ENCODE measurements around the gene PLD1.
"Not testable (repeated sequence)": the region's sequence is repeated elsewhere in the genome, so short reads cannot be mapped to it uniquely, and the experiment has no call there.

Gene PLD1

DNA sequence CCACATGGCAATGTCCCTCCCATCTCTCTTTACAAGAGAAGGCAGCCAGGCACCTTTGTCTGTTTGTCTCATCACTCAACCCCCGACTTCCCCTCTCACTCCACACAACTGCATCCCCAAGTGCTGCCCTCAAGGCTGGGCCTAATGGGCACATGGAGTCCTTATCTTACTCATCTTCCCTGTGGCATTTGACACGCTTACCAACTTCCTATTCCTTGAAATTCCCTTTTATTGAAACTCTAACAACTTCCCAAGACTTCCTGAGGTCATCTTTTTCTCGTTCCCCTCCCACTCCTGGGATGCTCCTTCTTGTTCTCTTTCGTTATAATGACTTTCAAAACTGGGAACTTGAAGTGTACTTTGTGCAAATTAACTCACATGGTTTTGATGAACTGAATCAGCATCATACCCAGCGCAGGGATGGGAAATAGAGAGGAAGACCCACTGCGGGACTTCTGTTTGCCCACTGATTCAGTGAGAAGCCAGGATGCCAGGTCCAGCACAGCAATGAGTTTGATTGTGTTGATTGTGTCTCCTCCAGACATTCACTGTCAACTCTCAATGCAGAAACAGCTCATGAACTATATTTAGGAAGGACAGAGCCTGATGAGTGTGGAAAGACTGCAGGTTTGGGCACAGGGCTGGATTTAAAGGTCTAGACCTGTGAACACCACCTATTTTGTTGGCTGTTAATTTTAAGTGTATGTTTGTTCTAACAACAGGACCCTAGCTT lies 245.4 kb downstream of the PLD1 start:
- no peak overlapping the region for H3K4me3 ChIP-seq (ENCODE audit: low read length)
- H3K27ac ChIP-seq (ENCODE audit: low read depth, low read length): no peak overlapping the region
- no peaks in the 10 kb centered on the region for H3K4me1 ChIP-seq (ENCODE audit: insufficient read depth, low read length)
- no peaks in the 10 kb centered on the region for H3K36me3 ChIP-seq (ENCODE audit: insufficient read depth, low read length)
- H3K9me3 ChIP-seq (ENCODE audit: insufficient read depth, low read depth, low read length): no peaks in the 10 kb centered on the region
- 85% methylated on average over 6 of the region's 6 CpGs for WGBS
- H3K27me3 ChIP-seq (ENCODE audit: insufficient read depth, low read length): no peaks in the 10 kb centered on the region
- no peak overlapping the region for H3K9ac ChIP-seq (ENCODE audit: low read depth, low read length)

DNA sequence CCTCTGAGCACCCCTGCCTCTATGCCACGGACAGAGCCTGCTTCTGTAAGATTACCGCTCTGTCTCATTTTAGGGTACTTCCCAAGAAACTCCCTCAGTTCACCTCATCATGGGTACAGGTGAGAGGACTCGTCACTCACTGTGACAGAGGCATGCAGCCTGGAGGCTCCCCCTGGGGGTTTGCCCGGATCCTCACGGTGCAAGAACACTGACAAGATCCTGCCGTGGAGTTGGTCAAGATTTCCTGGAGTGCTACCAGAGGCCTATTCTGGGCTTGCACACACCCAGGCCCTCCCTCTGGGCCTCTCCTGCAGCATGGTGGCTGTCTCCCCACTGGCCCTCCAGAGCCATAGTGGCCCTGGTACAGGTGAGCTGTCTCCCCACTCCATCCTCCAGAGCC lies 247.0 kb downstream of the PLD1 start:
- WGBS: 86% methylated on average over 6 of the region's 6 CpGs
- Histone ChIP-seq H3K27ac (ENCODE audit: low read depth, low read length) (no peak overlapping the region), H3K9me3 (ENCODE audit: insufficient read depth, low read depth, low read length) (no peaks in the 10 kb centered on the region), H3K36me3 (ENCODE audit: insufficient read depth, low read length) (no peaks in the 10 kb centered on the region), H3K4me1 (ENCODE audit: insufficient read depth, low read length) (no peaks in the 10 kb centered on the region), H3K27me3 (ENCODE audit: insufficient read depth, low read length) (no peaks in the 10 kb centered on the region), H3K9ac (ENCODE audit: low read depth, low read length) (no peak overlapping the region), H3K4me3 (ENCODE audit: low read length) (no peak overlapping the region)

DNA sequence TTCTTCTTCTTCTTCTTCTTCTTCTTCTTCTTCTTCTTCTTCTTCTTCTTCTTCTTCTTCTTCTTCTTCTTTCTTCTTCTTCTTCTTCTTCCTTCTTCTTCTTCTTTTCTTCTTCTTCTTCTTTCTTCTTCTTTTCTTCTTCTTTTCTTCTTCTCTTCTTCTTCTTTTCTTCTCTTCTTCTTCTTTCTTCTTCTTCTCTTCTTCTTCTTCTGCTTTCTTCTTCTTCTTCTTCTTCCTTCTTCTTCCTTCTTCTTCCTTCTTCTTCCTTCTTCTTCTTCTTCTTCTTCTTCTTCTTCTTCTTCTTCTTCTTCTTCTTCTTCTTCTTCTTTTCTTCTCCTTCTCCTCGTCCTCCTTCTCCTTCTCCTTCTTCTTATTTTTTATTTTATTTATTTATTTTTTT lies 247.8 kb downstream of the PLD1 start:
- no CpG with 5 or more reads among the region's 1 CpG for WGBS
- H3K4me1 ChIP-seq (ENCODE audit: insufficient read depth, low read length); H3K9me3 ChIP-seq (ENCODE audit: insufficient read depth, low read depth, low read length); H3K4me3 ChIP-seq (ENCODE audit: low read length); H3K36me3 ChIP-seq (ENCODE audit: insufficient read depth, low read length); H3K9ac ChIP-seq (ENCODE audit: low read depth, low read length); H3K27me3 ChIP-seq (ENCODE audit: insufficient read depth, low read length); H3K27ac ChIP-seq (ENCODE audit: low read depth, low read length): not testable (repeated sequence)

DNA sequence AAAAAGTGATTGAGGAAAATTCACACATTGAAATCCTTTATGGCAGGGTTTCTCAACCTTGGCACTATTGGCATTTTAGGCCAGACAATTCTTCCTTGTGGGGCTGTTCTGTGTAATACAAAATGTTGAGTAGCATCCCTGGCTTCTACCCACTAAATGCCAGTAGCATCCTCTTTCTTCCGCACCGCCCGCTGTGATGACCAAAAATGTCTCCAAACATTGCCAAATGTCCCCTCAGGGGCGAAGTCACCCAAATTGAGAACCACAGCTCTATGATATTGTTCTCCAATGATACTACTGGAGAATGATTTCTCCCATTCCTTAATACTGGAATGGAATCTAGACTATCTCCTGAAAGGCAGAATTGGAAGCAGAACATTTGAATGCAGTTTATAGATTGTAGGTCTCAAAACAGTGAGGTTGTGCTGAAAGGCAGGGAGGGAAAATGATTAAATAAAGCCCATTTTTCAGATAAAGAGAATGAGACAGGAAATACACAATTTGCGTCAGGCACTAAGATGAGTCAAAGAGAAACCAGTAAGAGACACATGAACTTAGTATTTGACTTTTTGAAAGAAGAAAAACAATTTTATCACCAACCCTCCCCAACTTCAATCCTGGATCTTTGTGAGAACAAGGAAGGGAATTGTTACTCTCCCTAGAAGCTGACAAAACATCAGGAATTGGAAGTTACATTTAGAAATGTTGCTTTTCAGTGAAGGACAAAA lies 248.5 kb downstream of the PLD1 start:
- no peaks in the 10 kb centered on the region for H3K9me3 ChIP-seq (ENCODE audit: insufficient read depth, low read depth, low read length)
- no peak overlapping the region for H3K9ac ChIP-seq (ENCODE audit: low read depth, low read length)
- no peak overlapping the region for H3K27ac ChIP-seq (ENCODE audit: low read depth, low read length)
- H3K36me3 ChIP-seq (ENCODE audit: insufficient read depth, low read length): no peaks in the 10 kb centered on the region
- WGBS: 95% methylated on average over 5 of the region's 5 CpGs
- H3K27me3 ChIP-seq (ENCODE audit: insufficient read depth, low read length): no peaks in the 10 kb centered on the region
- no peak overlapping the region for H3K4me3 ChIP-seq (ENCODE audit: low read length)
- no peaks in the 10 kb centered on the region for H3K4me1 ChIP-seq (ENCODE audit: insufficient read depth, low read length)

DNA sequence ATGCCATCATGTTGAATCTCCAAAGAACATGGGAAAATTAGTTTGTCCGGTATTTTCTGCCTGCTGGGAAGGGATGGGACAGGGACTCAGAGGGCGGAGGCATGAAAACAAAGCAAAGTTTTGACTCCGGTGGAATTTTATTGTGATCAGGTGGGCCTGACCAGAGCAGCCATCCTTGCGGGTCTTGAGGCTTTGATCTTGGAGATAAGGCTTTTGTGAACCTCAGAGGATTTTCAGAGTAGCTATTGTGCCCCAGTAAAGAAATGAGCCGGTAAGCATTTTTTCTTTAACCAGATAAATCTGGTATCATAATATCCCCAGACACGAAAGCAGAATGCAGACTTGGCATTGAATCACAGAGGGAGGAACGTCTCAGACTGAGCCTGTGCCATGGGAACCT lies 250.7 kb downstream of the PLD1 start:
- H3K9me3 ChIP-seq (ENCODE audit: insufficient read depth, low read depth, low read length): no peaks in the 10 kb centered on the region
- 89% methylated on average over 7 of the region's 7 CpGs for WGBS
- no peak overlapping the region for H3K9ac ChIP-seq (ENCODE audit: low read depth, low read length)
- no peaks in the 10 kb centered on the region for H3K27me3 ChIP-seq (ENCODE audit: insufficient read depth, low read length)
- no peak overlapping the region for H3K4me3 ChIP-seq (ENCODE audit: low read length)
- no peak overlapping the region for H3K27ac ChIP-seq (ENCODE audit: low read depth, low read length)
- H3K36me3 ChIP-seq (ENCODE audit: insufficient read depth, low read length): no peaks in the 10 kb centered on the region
- H3K4me1 ChIP-seq (ENCODE audit: insufficient read depth, low read length): no peaks in the 10 kb centered on the region

DNA sequence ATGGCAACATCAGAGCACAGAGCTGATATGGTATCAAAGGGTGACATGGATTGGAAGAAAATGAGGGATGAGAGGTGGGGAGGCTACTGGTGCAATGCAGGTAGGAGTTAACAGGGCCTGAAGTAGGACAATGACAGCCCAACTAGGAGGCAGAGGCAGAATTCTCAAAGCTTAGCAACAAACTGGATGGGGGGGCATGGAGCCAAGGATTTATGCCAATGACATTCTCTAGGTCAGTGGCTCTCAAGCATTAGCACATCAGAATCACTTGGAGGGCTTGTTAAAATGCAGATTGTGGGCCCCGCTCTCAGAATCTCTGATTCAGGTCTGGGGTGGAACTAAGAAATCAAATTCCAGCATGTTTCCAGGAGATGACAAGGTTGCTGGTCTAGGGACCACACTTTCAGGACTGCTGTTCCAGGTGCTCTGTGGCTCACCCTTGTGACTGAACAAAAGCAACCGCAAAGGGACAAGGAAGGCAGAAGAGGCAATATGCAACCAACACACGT lies 252.0 kb downstream of the PLD1 start:
- Histone ChIP-seq H3K4me1 (ENCODE audit: insufficient read depth, low read length) (no peaks in the 10 kb centered on the region), H3K9ac (ENCODE audit: low read depth, low read length) (no peak overlapping the region), H3K36me3 (ENCODE audit: insufficient read depth, low read length) (no peaks in the 10 kb centered on the region), H3K9me3 (ENCODE audit: insufficient read depth, low read depth, low read length) (no peaks in the 10 kb centered on the region), H3K4me3 (ENCODE audit: low read length) (no peak overlapping the region), H3K27ac (ENCODE audit: low read depth, low read length) (no peak overlapping the region), H3K27me3 (ENCODE audit: insufficient read depth, low read length) (no peaks in the 10 kb centered on the region)
- WGBS: 65% methylated on average over 3 of the region's 3 CpGs

DNA sequence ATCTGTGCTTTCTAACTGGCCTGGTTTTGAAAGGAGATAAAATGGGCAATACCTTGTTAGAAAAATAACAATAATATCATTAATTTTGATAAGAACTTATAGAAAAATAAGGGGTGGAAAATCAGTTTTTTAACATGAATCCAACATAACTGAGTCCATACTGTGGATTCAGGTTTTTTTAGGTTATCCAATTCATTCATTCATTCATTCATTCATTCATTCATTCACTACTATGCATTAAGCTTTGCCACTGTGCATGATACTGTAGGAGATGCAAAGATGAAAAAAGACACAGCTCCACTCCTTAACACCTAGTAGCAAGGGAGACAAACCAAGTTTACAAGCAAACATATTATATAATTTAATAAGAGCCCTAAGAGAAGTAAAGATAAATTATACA lies 253.1 kb downstream of the PLD1 start:
- no peak overlapping the region for H3K27ac ChIP-seq (ENCODE audit: low read depth, low read length)
- H3K36me3 ChIP-seq (ENCODE audit: insufficient read depth, low read length): no peaks in the 10 kb centered on the region
- no peak overlapping the region for H3K4me3 ChIP-seq (ENCODE audit: low read length)
- H3K9ac ChIP-seq (ENCODE audit: low read depth, low read length): no peak overlapping the region
- no peaks in the 10 kb centered on the region for H3K27me3 ChIP-seq (ENCODE audit: insufficient read depth, low read length)
- H3K9me3 ChIP-seq (ENCODE audit: insufficient read depth, low read depth, low read length): no peaks in the 10 kb centered on the region
- H3K4me1 ChIP-seq (ENCODE audit: insufficient read depth, low read length): no peaks in the 10 kb centered on the region

DNA sequence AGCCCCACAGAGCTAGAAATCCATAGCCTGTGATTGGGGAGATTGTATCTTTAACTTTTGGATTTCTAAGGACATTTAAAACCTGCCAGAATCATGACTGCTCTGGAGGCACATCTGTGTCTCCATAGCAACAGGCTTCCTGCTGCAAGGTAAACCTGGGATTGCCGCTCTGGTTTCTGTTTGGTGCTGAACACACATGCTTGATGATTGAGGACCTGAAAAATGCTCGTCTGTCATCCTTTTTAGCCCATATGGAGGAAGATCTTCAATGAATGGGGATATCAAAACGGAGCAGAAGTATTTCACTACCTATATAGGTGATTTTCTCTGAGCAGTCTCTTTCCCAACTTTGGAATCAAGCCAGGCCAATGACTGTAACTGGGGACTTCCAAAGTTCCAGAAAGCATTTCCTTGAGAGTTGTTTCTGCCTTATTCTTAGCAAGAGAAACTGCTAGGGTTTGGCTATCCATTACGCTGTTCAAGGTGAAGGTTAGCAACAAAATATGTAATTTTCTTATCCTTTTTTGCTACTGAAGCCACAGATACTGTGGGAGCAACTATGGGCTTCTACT lies 253.6 kb downstream of the PLD1 start:
- H3K9ac ChIP-seq (ENCODE audit: low read depth, low read length): no peak overlapping the region
- H3K4me3 ChIP-seq (ENCODE audit: low read length): no peak overlapping the region
- no peaks in the 10 kb centered on the region for H3K9me3 ChIP-seq (ENCODE audit: insufficient read depth, low read depth, low read length)
- H3K27ac ChIP-seq (ENCODE audit: low read depth, low read length): no peak overlapping the region
- H3K27me3 ChIP-seq (ENCODE audit: insufficient read depth, low read length): no peaks in the 10 kb centered on the region
- H3K4me1 ChIP-seq (ENCODE audit: insufficient read depth, low read length): no peaks in the 10 kb centered on the region
- 86% methylated on average over 4 of the region's 4 CpGs for WGBS
- no peaks in the 10 kb centered on the region for H3K36me3 ChIP-seq (ENCODE audit: insufficient read depth, low read length)

DNA sequence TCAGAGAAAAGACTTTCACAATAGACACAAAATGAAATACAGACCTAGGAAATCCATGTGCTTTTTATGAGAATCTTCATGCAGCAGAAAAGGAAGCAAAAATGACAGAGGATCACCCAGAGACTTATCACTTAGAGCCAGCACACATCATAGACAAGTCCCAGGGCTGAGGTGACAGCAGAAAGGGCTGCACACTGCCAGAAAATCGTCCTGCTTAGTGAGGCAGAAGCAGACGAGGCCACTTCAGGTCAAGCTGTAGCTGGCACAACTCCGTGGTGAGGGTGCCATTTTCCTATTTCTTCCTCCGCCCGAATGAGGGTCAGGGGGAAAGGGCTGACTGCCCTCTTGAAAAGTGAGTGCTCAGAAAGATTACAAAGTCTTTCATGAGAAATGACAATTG lies 254.1 kb downstream of the PLD1 start:
- no peak overlapping the region for H3K4me3 ChIP-seq (ENCODE audit: low read length)
- H3K27ac ChIP-seq (ENCODE audit: low read depth, low read length): no peak overlapping the region
- no peaks in the 10 kb centered on the region for H3K9me3 ChIP-seq (ENCODE audit: insufficient read depth, low read depth, low read length)
- 59% methylated on average over 5 of the region's 5 CpGs for WGBS
- H3K4me1 ChIP-seq (ENCODE audit: insufficient read depth, low read length): no peaks in the 10 kb centered on the region
- H3K27me3 ChIP-seq (ENCODE audit: insufficient read depth, low read length): no peaks in the 10 kb centered on the region
- H3K9ac ChIP-seq (ENCODE audit: low read depth, low read length): no peak overlapping the region
- H3K36me3 ChIP-seq (ENCODE audit: insufficient read depth, low read length): no peaks in the 10 kb centered on the region

DNA sequence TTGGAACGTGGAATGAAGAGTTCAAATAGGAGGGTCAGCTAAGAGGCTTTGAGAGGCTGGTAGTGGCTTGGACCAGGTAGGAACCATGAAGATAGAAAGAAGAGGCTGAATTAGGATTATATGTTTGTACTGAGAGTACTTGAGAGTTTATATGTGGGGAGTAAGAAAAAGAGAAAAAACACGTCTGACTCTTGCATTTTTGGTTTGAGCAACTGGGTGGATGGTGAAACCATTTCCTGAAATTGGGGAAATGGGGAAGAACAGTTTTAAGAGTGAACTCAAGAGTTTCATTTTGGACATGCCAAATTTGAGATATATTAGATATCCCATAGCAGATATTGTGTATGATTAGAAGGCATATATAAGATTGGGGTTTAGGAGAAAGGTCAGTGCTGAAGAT lies 257.2 kb downstream of the PLD1 start:
- Histone ChIP-seq H3K9me3 (ENCODE audit: insufficient read depth, low read depth, low read length) (no peaks in the 10 kb centered on the region), H3K27me3 (ENCODE audit: insufficient read depth, low read length) (no peaks in the 10 kb centered on the region), H3K36me3 (ENCODE audit: insufficient read depth, low read length) (no peaks in the 10 kb centered on the region), H3K4me1 (ENCODE audit: insufficient read depth, low read length) (no peaks in the 10 kb centered on the region), H3K4me3 (ENCODE audit: low read length) (no peak overlapping the region), H3K9ac (ENCODE audit: low read depth, low read length) (no peak overlapping the region), H3K27ac (ENCODE audit: low read depth, low read length) (no peak overlapping the region)
- WGBS: 93% methylated on average over 2 of the region's 2 CpGs

DNA sequence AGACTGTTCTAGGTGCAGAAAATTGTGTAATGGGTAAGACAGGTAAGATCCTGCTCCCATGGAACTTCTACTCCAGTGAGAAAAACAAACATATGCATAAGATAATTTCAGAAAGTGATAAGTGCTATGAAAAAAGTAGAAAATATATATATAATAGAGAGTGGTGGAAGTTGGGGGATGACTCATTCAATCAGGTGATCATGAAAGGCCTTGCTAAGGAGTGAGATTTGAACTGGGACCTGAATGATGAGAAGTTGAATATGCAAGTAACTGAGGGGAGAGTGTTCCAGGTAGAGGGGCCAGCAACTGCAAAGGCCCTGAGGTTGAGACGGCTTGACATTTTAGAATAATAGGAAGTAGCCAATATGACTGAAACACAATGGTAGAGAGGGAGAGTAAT lies 257.8 kb downstream of the PLD1 start:
- no peak overlapping the region for H3K27ac ChIP-seq (ENCODE audit: low read depth, low read length)
- 96% methylated on average over 1 of the region's 1 CpG for WGBS

More for the DNA sequence above, 257.8 kb downstream of the PLD1 start:
- Histone ChIP-seq H3K4me3 (ENCODE audit: low read length) (no peak overlapping the region), H3K27me3 (ENCODE audit: insufficient read depth, low read length) (no peaks in the 10 kb centered on the region), H3K9ac (ENCODE audit: low read depth, low read length) (no peak overlapping the region), H3K4me1 (ENCODE audit: insufficient read depth, low read length) (no peaks in the 10 kb centered on the region), H3K36me3 (ENCODE audit: insufficient read depth, low read length) (no peaks in the 10 kb centered on the region), H3K9me3 (ENCODE audit: insufficient read depth, low read depth, low read length) (no peaks in the 10 kb centered on the region)

Data from HUES64 (cell line).